ENCODE results near the gene CELF2. TPM values are rescaled to one million over a fixed set of nuclear protein-coding genes. Genes with fewer than 3 reads are reported as not detected.

CELF2 gene
- total RNA-seq, 4 donors from 2014 or later, result 8.7 to 28.6 (median 22.9) TPM

- Histone ChIP-seq H3K9me3 (no peaks in the 10 kb centered on the region), H3K27me3 (no peaks in the 10 kb centered on the region), H3K4me3 (no peak overlapping the region), H3K4me1 (peaks cover 12% of the 10 kb centered on the region), H3K36me3 (peaks cover 3% of the 10 kb centered on the region), H3K27ac (no peak overlapping the region)
- DNase-seq (ENCODE audit: low spot score in 2 of 2), result no peak
- 93% methylated on average over 9 of the region's 9 CpGs for WGBS
- TF ChIP-seq CTCF (IDR thresholded peaks at IDR 0.05) (no peak), POLR2AphosphoS5 (IDR thresholded peaks at IDR 0.05) (no peak), POLR2A (IDR thresholded peaks at IDR 0.05) (no peak), EP300 (IDR thresholded peaks at IDR 0.05) (no peak)
Measured at GRCh38 chr10:11245981-11246590, 228.4 kb downstream of the CELF2 start.

GRCh38 chr10:11246752-11247467, 229.2 kb downstream of the CELF2 start:
- Histone ChIP-seq H3K4me3 (no peak overlapping the region), H3K27me3 (no peaks in the 10 kb centered on the region), H3K36me3 (peaks cover 11% of the 10 kb centered on the region), H3K27ac (no peak overlapping the region), H3K9me3 (no peaks in the 10 kb centered on the region), H3K4me1 (peaks cover 12% of the 10 kb centered on the region)
- TF ChIP-seq POLR2AphosphoS5 (IDR thresholded peaks at IDR 0.05) (no peak), EP300 (IDR thresholded peaks at IDR 0.05) (no peak), POLR2A (IDR thresholded peaks at IDR 0.05) (no peak), CTCF (IDR thresholded peaks at IDR 0.05) (no peak)
- no peak for DNase-seq (ENCODE audit: low spot score in 2 of 2)
- WGBS, result 85% methylated on average over 24 of the region's 24 CpGs

- DNase-seq (ENCODE audit: low spot score in 2 of 2), result no peak
- WGBS, result 78% methylated on average over 10 of the region's 10 CpGs
- Histone ChIP-seq H3K27ac (no peak overlapping the region), H3K4me3 (no peak overlapping the region), H3K36me3 (peaks cover 11% of the 10 kb centered on the region), H3K27me3 (no peaks in the 10 kb centered on the region), H3K4me1 (peaks cover 4% of the 10 kb centered on the region), H3K9me3 (no peaks in the 10 kb centered on the region)
- TF ChIP-seq POLR2AphosphoS5 (IDR thresholded peaks at IDR 0.05) (no peak), CTCF (IDR thresholded peaks at IDR 0.05) (no peak), EP300 (IDR thresholded peaks at IDR 0.05) (no peak), POLR2A (IDR thresholded peaks at IDR 0.05) (no peak)
Measured at GRCh38 chr10:11249152-11249807, 231.6 kb downstream of the CELF2 start.

- Histone ChIP-seq H3K27me3 (no peaks in the 10 kb centered on the region), H3K27ac (no peak overlapping the region), H3K9me3 (no peaks in the 10 kb centered on the region), H3K4me1 (peaks cover 4% of the 10 kb centered on the region), H3K4me3 (no peak overlapping the region), H3K36me3 (peaks cover 11% of the 10 kb centered on the region)
- WGBS, result 69% methylated on average over 2 of the region's 2 CpGs
- TF ChIP-seq POLR2AphosphoS5 (IDR thresholded peaks at IDR 0.05) (no peak), POLR2A (IDR thresholded peaks at IDR 0.05) (no peak), CTCF (IDR thresholded peaks at IDR 0.05) (no peak), EP300 (IDR thresholded peaks at IDR 0.05) (no peak)
- DNase-seq (ENCODE audit: low spot score in 2 of 2), result no peak
Measured at GRCh38 chr10:11249808-11250195, 232.1 kb downstream of the CELF2 start.

GRCh38 chr10:11250304-11250703, 232.6 kb downstream of the CELF2 start:
- Histone ChIP-seq H3K4me1 (peaks cover 3% of the 10 kb centered on the region), H3K36me3 (peaks cover 15% of the 10 kb centered on the region), H3K27ac (no peak overlapping the region), H3K4me3 (no peak overlapping the region), H3K9me3 (no peaks in the 10 kb centered on the region), H3K27me3 (no peaks in the 10 kb centered on the region)
- WGBS, result 93% methylated on average over 5 of the region's 5 CpGs
- no peak for TF ChIP-seq POLR2AphosphoS5 (IDR thresholded peaks at IDR 0.05)
- no peak for TF ChIP-seq CTCF (IDR thresholded peaks at IDR 0.05)
- no peak for TF ChIP-seq EP300 (IDR thresholded peaks at IDR 0.05)
- TF ChIP-seq POLR2A (IDR thresholded peaks at IDR 0.05), result no peak
- DNase-seq (ENCODE audit: low spot score in 2 of 2), result no peak

Measured in suprapubic skin (tissue), 4 donors.